ENCODE measurements around the gene OIP5.
A peak's percentile ranks its signal among the peaks of the same experiment; 100 is the strongest.
"Not testable (repeated sequence)": the region's sequence is repeated elsewhere in the genome, so short reads cannot be mapped to it uniquely, and the experiment has no call there.

OIP5 gene

DNA sequence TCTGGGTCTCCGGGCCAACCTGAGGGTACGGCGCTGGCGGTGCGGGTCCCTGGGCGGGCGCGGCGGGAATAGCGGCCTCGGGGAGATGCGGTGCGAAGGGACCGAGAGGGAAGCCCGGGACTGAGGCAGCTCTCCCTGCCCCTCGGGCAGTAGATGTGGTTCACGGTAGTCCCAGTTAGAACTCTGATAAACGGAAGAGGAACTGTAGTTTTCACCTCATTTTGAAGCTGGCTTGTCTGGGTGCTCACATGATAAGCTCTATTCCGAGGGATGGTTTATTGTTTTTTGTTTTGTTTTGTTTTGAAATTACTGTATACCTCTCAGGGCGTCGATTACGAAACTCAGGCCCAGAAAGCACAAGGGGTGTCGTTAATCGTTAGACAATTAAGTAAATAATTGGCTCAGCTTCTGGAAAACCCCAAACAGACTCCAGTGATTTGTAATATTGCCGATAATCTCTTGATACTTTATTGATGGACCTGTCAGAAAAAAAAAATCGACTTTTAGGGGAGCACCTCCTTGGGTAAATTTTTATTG lies 703 bp upstream of the OIP5 start:
- TF ChIP-seq, protein P1, sequence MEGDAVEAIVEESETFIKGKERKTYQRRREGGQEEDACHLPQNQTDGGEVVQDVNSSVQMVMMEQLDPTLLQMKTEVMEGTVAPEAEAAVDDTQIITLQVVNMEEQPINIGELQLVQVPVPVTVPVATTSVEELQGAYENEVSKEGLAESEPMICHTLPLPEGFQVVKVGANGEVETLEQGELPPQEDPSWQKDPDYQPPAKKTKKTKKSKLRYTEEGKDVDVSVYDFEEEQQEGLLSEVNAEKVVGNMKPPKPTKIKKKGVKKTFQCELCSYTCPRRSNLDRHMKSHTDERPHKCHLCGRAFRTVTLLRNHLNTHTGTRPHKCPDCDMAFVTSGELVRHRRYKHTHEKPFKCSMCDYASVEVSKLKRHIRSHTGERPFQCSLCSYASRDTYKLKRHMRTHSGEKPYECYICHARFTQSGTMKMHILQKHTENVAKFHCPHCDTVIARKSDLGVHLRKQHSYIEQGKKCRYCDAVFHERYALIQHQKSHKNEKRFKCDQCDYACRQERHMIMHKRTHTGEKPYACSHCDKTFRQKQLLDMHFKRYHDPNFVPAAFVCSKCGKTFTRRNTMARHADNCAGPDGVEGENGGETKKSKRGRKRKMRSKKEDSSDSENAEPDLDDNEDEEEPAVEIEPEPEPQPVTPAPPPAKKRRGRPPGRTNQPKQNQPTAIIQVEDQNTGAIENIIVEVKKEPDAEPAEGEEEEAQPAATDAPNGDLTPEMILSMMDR (IDR thresholded peaks at IDR 0.05; ENCODE audit: low read depth, low read length, missing control alignments): no peak
- H3K4me3 ChIP-seq (ENCODE audit: low read depth, low read length): peak overlapping the region; percentile 98
- in situ Hi-C loops (cut with HindIII; ENCODE audit: low sequenced_read_pairs): no loop called here
- no peak for DNase-seq (ENCODE audit: low read depth)

DNA sequence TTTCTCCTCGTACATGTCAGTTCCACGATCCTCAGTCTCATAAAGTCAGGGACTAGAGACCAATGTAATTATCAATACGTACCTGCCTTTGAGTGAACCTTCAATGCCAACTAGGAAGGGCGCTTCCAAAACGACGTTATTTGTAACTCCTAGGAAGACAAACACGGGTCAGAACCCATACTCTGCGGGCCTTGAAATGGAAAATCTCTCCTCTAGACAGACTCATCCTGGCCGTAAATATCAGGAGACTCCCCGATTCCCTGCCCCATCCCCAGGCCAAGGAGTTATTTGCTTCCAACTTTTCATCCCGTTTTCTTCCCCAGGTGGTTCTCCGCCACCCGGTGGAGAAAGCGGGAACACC lies 578 bp downstream of the OIP5 start:
- peak overlapping the region; percentile 98 for H3K4me3 ChIP-seq (ENCODE audit: low read depth, low read length)
- DNase-seq (ENCODE audit: low read depth): peak; percentile 28
- in situ Hi-C loops (cut with HindIII; ENCODE audit: low sequenced_read_pairs): no loop called here
- TF ChIP-seq, protein P1 (IDR thresholded peaks at IDR 0.05; ENCODE audit: low read depth, low read length, missing control alignments): peak; percentile 84

DNA sequence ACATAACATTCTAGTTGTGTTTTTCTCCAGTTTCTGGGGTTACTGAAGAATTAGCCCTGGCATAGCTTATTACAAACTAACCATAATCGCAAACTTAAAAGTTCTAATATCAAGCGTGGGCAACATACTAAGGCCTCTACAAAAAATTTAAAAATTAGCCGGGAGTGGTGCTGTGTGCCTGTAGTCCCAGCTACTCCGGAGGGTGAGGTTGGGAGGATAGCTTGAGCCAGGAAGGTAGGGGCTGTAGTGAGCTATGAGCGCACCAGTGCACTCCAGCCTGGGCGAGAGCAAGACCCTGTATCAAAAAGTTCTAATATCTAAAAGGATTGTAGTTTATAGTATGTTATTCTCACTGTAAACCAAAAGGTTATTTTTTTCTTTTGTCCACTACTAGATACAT lies 1.1 kb downstream of the OIP5 start:
- TF ChIP-seq, protein P1 (IDR thresholded peaks at IDR 0.05; ENCODE audit: low read depth, low read length, missing control alignments): no peak
- H3K4me3 ChIP-seq (ENCODE audit: low read depth, low read length): peak overlapping the region; percentile 98
- no peak for DNase-seq (ENCODE audit: low read depth)
- in situ Hi-C loops (cut with HindIII; ENCODE audit: low sequenced_read_pairs): no loop called here

DNA sequence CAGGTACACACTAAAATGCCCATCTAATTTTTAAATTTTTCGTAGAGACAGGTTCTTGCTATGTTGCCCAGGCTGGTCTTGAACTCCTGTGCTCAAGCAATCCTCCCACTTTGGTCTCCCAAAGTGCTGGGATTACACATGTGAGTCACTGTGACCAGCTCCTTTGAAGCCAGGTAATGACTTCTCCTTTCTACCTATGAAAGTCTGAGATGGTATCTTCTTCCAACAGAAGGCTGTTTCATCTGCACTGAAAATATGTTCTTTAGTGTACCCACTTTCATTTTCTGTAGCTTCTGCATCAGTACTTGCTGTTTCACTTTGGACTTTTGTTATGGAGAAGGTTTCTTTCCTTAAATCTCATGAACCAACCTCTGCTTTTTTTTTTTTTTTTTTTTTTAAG lies 8.8 kb downstream of the OIP5 start:
- TF ChIP-seq, protein P1 (IDR thresholded peaks at IDR 0.05; ENCODE audit: low read depth, low read length, missing control alignments): no peak
- in situ Hi-C loops (cut with HindIII; ENCODE audit: low sequenced_read_pairs): no loop called here
- no peak for DNase-seq (ENCODE audit: low read depth)
- H3K4me3 ChIP-seq (ENCODE audit: low read depth, low read length): no peak overlapping the region

DNA sequence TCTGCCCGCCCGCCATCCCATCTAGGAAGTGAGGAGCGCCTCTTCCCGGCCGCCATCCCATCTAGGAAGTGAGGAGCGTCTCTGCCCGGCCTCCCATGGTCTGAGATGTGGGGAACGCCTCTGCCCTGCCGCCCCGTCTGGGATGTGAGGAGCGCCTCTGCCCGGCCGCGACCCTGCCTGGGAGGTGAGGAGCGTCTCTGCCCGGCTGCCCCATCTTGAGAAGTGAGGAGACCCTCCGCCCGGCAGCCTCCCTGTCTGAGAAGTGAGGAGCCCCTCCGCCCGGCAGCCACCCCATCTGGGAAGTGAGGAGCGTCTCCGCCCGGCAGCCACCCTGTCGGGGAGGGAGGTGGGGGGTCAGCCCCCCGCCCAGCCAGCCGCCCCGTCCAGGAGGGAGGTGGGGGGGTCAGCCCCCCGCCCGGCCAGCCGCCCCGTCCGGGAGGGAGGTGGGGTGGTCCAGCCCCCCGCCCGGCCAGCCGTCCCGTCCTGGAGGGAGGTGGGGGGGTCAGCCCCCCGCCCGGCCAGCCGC lies 11.5 kb downstream of the OIP5 start:
- DNase-seq (ENCODE audit: low read depth); H3K4me3 ChIP-seq (ENCODE audit: low read depth, low read length); in situ Hi-C loops (cut with HindIII; ENCODE audit: low sequenced_read_pairs): not testable (repeated sequence)

DNA sequence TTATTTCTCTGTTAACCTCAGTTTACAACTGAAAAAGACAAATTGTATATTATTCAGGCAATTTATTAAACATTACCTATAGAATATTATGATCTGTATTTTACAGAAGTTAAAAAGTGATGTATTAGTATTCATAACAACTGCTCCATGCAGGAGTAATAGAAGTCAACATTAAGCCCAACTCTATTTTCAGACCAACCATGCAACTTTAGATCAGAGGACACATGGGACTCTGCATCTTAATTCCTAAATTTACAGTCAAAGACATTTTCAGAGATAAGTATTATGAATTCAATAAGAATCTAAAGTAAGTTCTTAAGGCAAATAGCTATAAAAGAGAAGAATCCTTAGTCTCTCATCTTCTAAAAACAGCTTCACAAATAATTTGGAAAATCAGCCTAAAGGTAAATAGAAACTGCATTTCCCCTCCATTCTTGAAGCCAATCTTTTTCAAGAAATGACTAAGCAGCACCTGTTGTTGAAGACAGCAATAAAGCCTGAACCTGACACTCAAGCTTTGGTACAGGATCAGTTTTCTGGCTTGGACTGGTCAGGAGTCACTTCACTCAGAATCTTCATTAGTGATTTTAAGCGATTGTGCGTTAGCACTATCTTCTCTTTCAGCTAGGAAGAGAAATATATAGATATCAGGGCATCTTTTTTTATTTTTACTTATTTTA lies 23.0 kb downstream of the OIP5 start:
- no peak overlapping the region for H3K4me3 ChIP-seq (ENCODE audit: low read depth, low read length)
- TF ChIP-seq, protein P1 (IDR thresholded peaks at IDR 0.05; ENCODE audit: low read depth, low read length, missing control alignments): no peak
- DNase-seq (ENCODE audit: low read depth): no peak
- in situ Hi-C loops (cut with HindIII; ENCODE audit: low sequenced_read_pairs): no loop called here

DNA sequence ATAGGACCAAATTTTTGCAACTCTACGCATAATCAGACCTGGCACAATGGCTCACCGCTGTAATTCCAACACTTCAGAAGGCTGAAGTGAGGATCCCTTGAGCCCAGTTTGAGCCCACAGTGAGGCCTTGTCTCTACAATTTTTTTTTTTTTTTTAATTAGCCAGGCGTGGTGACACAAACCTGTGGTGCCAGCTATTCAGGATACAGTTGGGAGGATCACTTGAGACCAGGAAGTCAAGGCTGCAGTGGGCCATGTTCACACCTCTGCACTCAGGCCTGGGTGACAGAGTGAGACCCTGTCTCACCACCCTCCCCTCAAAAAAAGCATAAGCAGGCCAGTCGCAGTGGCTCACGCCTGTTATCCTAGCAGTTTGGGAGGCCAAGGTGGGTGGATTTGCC lies 24.7 kb downstream of the OIP5 start:
- TF ChIP-seq, protein P1 (IDR thresholded peaks at IDR 0.05; ENCODE audit: low read depth, low read length, missing control alignments): no peak

More for the DNA sequence above, 24.7 kb downstream of the OIP5 start:
- DNase-seq (ENCODE audit: low read depth): no peak
- H3K4me3 ChIP-seq (ENCODE audit: low read depth, low read length): no peak overlapping the region
- in situ Hi-C loops (cut with HindIII; ENCODE audit: low sequenced_read_pairs): no loop called here
